Endodermal cell (in vitro differentiated cells): Measurements from ENCODE around the gene UBXN10. TPM values are rescaled to one million over a fixed set of nuclear protein-coding genes. Genes with fewer than 3 reads are reported as not detected.

Experiments
- DNase-seq: peaks from one replicate; pipeline ENCODE4 v3.0.0-alpha.2; 2017
- H3K27ac ChIP-seq: 2 replicates; pipeline ENCODE4 v1.5.1; 2013; ENCODE audit warnings: mild to moderate bottlenecking, low read depth, low read length, moderate library complexity
- H3K27me3 ChIP-seq: 2 replicates; pipeline ENCODE4 v1.6.1; 2013; ENCODE audit warnings: mild to moderate bottlenecking, low read length, moderate library complexity; ENCODE audit not compliant: insufficient read depth, control insufficient read depth, poor library complexity, severe bottlenecking
- H3K36me3 ChIP-seq: 2 replicates; pipeline ENCODE4 v1.7.0; 2013; ENCODE audit warnings: mild to moderate bottlenecking, low read length, moderate library complexity; ENCODE audit not compliant: control insufficient read depth, insufficient read depth
- H3K4me1 ChIP-seq: one replicate; pipeline ENCODE4 v1.7.0; 2013; ENCODE audit warnings: low read length; ENCODE audit not compliant: control insufficient read depth, insufficient read depth
- H3K4me3 ChIP-seq: 2 replicates; pipeline ENCODE4 v1.5.1; 2013; ENCODE audit warnings: mild to moderate bottlenecking, low read length, moderate library complexity
- H3K9ac ChIP-seq: 2 replicates; pipeline ENCODE4 v1.6.1; 2013; ENCODE audit warnings: mild to moderate bottlenecking, low read length, moderate library complexity; ENCODE audit not compliant: poor library complexity, severe bottlenecking; ENCODE audit errors: extremely low read depth
- H3K9me3 ChIP-seq: 2 replicates; pipeline ENCODE4 v1.6.1; 2013; ENCODE audit warnings: mild to moderate bottlenecking, low read length, moderate library complexity; ENCODE audit not compliant: control insufficient read depth
- H3K27ac Mint-ChIP-seq: 2 replicates; pipeline ENCODE4 v1.8.0; 2020; ENCODE audit warnings: mixed read lengths
- H3K27me3 Mint-ChIP-seq: 2 replicates; pipeline ENCODE4 v1.8.0; 2021; ENCODE audit warnings: mild to moderate bottlenecking, mixed read lengths; ENCODE audit not compliant: insufficient read depth
- H3K36me3 Mint-ChIP-seq: 2 replicates; pipeline ENCODE4 v1.8.0; 2020; ENCODE audit warnings: low read depth, mixed read lengths
- H3K4me1 Mint-ChIP-seq: 2 replicates; pipeline ENCODE4 v1.8.0; 2020; ENCODE audit warnings: mixed read lengths
- H3K4me3 Mint-ChIP-seq: 2 replicates; pipeline ENCODE4 v1.8.0; 2020; ENCODE audit warnings: mild to moderate bottlenecking, moderate library complexity, mixed read lengths
- H3K9me3 Mint-ChIP-seq: 2 replicates; pipeline ENCODE4 v1.8.0; 2020; ENCODE audit warnings: mild to moderate bottlenecking, mixed read lengths
- CTCF ChIP-seq: fragments of 200-600 bp; sonication (generic); conservative IDR thresholded peaks from 2 replicates; pipeline ENCODE4 v1.5.0; 2021; ENCODE audit warnings: antibody characterized with exemption, mild to moderate bottlenecking
- WGBS, 2 experiments: methylation state at CpG; one replicate each; pipeline versions ENCODE4 v1.1.5 to v1.1.7; 2013; ENCODE audit warnings: missing lambda C conversion rate in 2 of 2, mixed read lengths in 1 of 2; ENCODE audit not compliant: insufficient coverage in 1 of 2, insufficient read length in 1 of 2; 5-methylcytosine and 5-hydroxymethylcytosine counted together
- total RNA-seq, 2 donors: library from RNA; stranded (reverse); fragmentation: NEBNext Ultra II Directional in 1 of 2; extraction: Animal tissue kit (Norgen Biotek cat#: 25700) in 1 of 2; gene quantifications; 2 replicates in 1 of 2; 3 replicates in 1 of 2; pipeline ENCODE4 v1.2.1, GENCODE V29; 2021

UBXN10 gene
- total RNA-seq, 2 donors from 2014 or later, result 1.7 to 2.6 TPM

GRCh38 chr1:20141466-20141865 is 44.4 kb upstream of the UBXN10 start:
- DNase-seq, result no peak
- H3K9me3 Mint-ChIP-seq, result peaks cover 4% of the 10 kb centered on the region
- 84% methylated on average over 4 to 7 of the region's 7 CpGs for WGBS, 2 experiments
- Histone ChIP-seq H3K36me3 (no peaks in the 10 kb centered on the region), H3K27ac (no peak overlapping the region), H3K9me3 (no peaks in the 10 kb centered on the region), H3K4me1 (no peaks in the 10 kb centered on the region), H3K9ac (no peak overlapping the region), H3K4me3 (no peak overlapping the region), H3K27me3 (no peaks in the 10 kb centered on the region)
- TF ChIP-seq CTCF, result no peak
- no peaks in the 10 kb centered on the region for H3K4me1 Mint-ChIP-seq
- H3K27ac Mint-ChIP-seq, result no peak overlapping the region
- peaks cover 1% of the 10 kb centered on the region for H3K27me3 Mint-ChIP-seq
- H3K36me3 Mint-ChIP-seq, result no peaks in the 10 kb centered on the region
- H3K4me3 Mint-ChIP-seq, result no peak overlapping the region

GRCh38 chr1:20142001-20142710 is 43.7 kb upstream of the UBXN10 start:
- H3K4me3 ChIP-seq, result no peak overlapping the region

GRCh38 chr1:20143318-20143717 is 42.6 kb upstream of the UBXN10 start:
- no peaks in the 10 kb centered on the region for H3K36me3 Mint-ChIP-seq
- no peaks in the 10 kb centered on the region for H3K4me1 ChIP-seq
- no peaks in the 10 kb centered on the region for H3K4me1 Mint-ChIP-seq

More at GRCh38 chr1:20142001-20142710, 43.7 kb upstream of the UBXN10 start:
- Histone ChIP-seq H3K4me1 (no peaks in the 10 kb centered on the region), H3K27me3 (no peaks in the 10 kb centered on the region), H3K27ac (no peak overlapping the region), H3K36me3 (no peaks in the 10 kb centered on the region), H3K9ac (no peak overlapping the region), H3K9me3 (no peaks in the 10 kb centered on the region)
- H3K4me3 Mint-ChIP-seq, result no peak overlapping the region
- TF ChIP-seq CTCF, result no peak
- no peaks in the 10 kb centered on the region for H3K4me1 Mint-ChIP-seq
- H3K36me3 Mint-ChIP-seq, result no peaks in the 10 kb centered on the region
- peaks cover 4% of the 10 kb centered on the region for H3K9me3 Mint-ChIP-seq
- peaks cover 1% of the 10 kb centered on the region for H3K27me3 Mint-ChIP-seq
- H3K27ac Mint-ChIP-seq, result no peak overlapping the region
- 89 to 96% methylated on average over 8 to 13 of the region's 13 CpGs for WGBS, 2 experiments
- DNase-seq, result no peak

More at GRCh38 chr1:20143318-20143717, 42.6 kb upstream of the UBXN10 start:
- Histone ChIP-seq H3K27ac (no peak overlapping the region), H3K4me3 (no peak overlapping the region), H3K36me3 (no peaks in the 10 kb centered on the region), H3K27me3 (no peaks in the 10 kb centered on the region), H3K9ac (no peak overlapping the region), H3K9me3 (no peaks in the 10 kb centered on the region)
- TF ChIP-seq CTCF, result no peak
- no peak overlapping the region for H3K4me3 Mint-ChIP-seq
- H3K27ac Mint-ChIP-seq, result no peak overlapping the region
- DNase-seq, result no peak
- H3K27me3 Mint-ChIP-seq, result peaks cover 1% of the 10 kb centered on the region
- H3K9me3 Mint-ChIP-seq, result peaks cover 4% of the 10 kb centered on the region
- WGBS, 2 experiments, result 88 to 90% methylated on average over 5 to 8 of the region's 8 CpGs
